Calu3 (cell line): Measurements from ENCODE around the gene STAG2. TPM values are rescaled to one million over a fixed set of nuclear protein-coding genes. Genes with fewer than 3 reads are reported as not detected.

Experiments
- BruUV-seq: library from RNA; stranded (reverse); fragments of 400-500 nt; replicated peaks from 2 replicates; lab custom pipeline; 2021; lab: Mats Ljungman, UMichigan
- CTCF ChIA-PET: fragments of 300-600 bp; sonication (Branson Sonifier 250); formaldehyde crosslinking; loops from one replicate; lab custom pipeline; 2022; ENCODE audit warnings: antibody characterized with exemption; lab: Charles Lee
- DNase-seq: peaks from one replicate; pipeline ENCODE4 v3.0.0; 2022
- H3K27ac Mint-ChIP-seq: one replicate; pipeline ENCODE4 v1.8.0; 2022; ENCODE audit warnings: mixed read lengths; ENCODE audit not compliant: unreplicated experiment
- H3K27me3 Mint-ChIP-seq: one replicate; pipeline ENCODE4 v1.8.0; 2022; ENCODE audit warnings: mixed read lengths; ENCODE audit not compliant: unreplicated experiment
- H3K36me3 Mint-ChIP-seq: one replicate; pipeline ENCODE4 v1.8.0; 2022; ENCODE audit warnings: mild to moderate bottlenecking, moderate library complexity, mixed read lengths; ENCODE audit not compliant: insufficient read depth, unreplicated experiment
- H3K4me1 Mint-ChIP-seq: one replicate; pipeline ENCODE4 v1.8.0; 2022; ENCODE audit warnings: mild to moderate bottlenecking, low read depth, mixed read lengths; ENCODE audit not compliant: unreplicated experiment
- H3K4me3 Mint-ChIP-seq: one replicate; pipeline ENCODE4 v1.8.0; 2022; ENCODE audit warnings: mild to moderate bottlenecking, low read depth, moderate library complexity, mixed read lengths; ENCODE audit not compliant: unreplicated experiment
- H3K9me3 Mint-ChIP-seq: one replicate; pipeline ENCODE4 v1.8.0; 2022; ENCODE audit warnings: low read depth, mixed read lengths; ENCODE audit not compliant: unreplicated experiment
- intact Hi-C: fragments of 100-400 bp; cut with micrococcal nuclease; formaldehyde crosslinking; loops from one replicate; pipeline ENCODE4 v1.10.0; 2022; ENCODE audit not compliant: unreplicated experiment
- total RNA-seq: library from RNA; stranded (reverse); gene quantifications from 2 replicates; pipeline ENCODE4 v1.2.3, GENCODE V29; 2022
- TF ChIP-seq, protein P1 (sequence below): fragments of 200-600 bp; IDR thresholded peaks from one replicate; pipeline ENCODE4 v1.8.0; 2022; ENCODE audit warnings: antibody characterized with exemption; ENCODE audit not compliant: unreplicated experiment

STAG2 gene
- total RNA-seq, 1 experiment from 2014 or later: 79.6 TPM

DNA sequence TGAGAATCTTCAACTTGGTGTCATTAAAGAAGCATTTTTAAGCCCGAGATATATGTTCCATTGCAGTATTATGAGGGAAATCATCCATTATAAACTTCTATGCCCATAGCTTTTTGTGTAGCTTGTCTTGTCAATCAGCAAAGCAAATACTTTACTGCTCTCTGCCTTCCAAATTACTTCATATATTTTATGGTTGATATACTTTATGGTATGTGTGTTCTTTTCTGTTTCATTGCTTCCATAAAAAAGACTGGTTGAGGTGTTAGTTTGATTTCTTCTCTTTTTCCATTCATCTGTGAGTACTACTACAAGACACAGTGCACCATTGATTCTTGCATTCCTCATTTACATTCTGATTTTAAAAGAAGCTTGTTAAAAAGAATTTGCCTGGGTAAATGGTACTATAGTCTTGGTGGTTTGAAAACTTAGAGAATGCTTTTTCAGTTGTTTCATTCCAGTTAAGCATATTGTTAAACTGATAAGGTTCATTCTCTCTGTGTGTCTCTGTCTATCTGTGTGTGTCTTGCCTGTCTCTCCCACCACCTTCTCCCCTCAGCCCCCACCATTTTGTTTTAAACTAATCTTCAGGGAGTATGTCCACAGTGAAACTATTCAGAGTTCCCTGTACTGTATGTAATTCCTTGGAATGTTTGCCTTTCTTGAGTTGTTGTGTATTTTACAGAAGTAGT is 27.1 kb downstream of the STAG2 start:
- no peak for DNase-seq
- H3K36me3 Mint-ChIP-seq: no peaks in the 10 kb centered on the region
- TF ChIP-seq, protein P1, sequence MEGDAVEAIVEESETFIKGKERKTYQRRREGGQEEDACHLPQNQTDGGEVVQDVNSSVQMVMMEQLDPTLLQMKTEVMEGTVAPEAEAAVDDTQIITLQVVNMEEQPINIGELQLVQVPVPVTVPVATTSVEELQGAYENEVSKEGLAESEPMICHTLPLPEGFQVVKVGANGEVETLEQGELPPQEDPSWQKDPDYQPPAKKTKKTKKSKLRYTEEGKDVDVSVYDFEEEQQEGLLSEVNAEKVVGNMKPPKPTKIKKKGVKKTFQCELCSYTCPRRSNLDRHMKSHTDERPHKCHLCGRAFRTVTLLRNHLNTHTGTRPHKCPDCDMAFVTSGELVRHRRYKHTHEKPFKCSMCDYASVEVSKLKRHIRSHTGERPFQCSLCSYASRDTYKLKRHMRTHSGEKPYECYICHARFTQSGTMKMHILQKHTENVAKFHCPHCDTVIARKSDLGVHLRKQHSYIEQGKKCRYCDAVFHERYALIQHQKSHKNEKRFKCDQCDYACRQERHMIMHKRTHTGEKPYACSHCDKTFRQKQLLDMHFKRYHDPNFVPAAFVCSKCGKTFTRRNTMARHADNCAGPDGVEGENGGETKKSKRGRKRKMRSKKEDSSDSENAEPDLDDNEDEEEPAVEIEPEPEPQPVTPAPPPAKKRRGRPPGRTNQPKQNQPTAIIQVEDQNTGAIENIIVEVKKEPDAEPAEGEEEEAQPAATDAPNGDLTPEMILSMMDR: no peak
- CTCF ChIA-PET: no interaction called here
- intact Hi-C loops: no loop called here
- H3K4me3 Mint-ChIP-seq: no peak overlapping the region
- H3K27ac Mint-ChIP-seq: no peak overlapping the region
- H3K9me3 Mint-ChIP-seq: no peaks in the 10 kb centered on the region
- H3K4me1 Mint-ChIP-seq: peaks cover 8% of the 10 kb centered on the region
- H3K27me3 Mint-ChIP-seq: no peaks in the 10 kb centered on the region
- no TSS peak for BruUV-seq

DNA sequence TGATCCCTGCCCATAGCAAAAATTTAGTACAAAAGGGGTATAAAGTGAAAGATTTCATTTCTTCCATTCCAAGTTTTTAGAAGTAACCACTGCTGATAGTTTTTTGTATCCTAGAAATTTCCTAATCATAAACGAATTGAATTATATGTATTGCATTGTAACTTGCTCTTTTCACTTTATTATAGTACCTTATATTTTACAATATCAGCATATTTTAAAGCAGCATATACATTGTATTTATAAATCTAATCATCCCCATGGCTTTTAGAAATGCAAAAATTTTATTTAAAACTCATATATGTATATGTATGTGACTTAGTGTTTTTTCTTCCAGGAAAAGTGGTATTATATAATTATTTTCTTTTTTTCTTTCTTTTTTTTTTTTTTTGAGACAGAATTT is 27.7 kb downstream of the STAG2 start:
- H3K36me3 Mint-ChIP-seq: no peaks in the 10 kb centered on the region
- peaks cover 8% of the 10 kb centered on the region for H3K4me1 Mint-ChIP-seq
- H3K9me3 Mint-ChIP-seq: no peaks in the 10 kb centered on the region
- intact Hi-C loops: no loop called here
- TF ChIP-seq, protein P1: no peak
- no peak for DNase-seq
- no peak overlapping the region for H3K27ac Mint-ChIP-seq
- no peak overlapping the region for H3K4me3 Mint-ChIP-seq
- CTCF ChIA-PET: no interaction called here
- BruUV-seq: no TSS peak
- no peaks in the 10 kb centered on the region for H3K27me3 Mint-ChIP-seq

DNA sequence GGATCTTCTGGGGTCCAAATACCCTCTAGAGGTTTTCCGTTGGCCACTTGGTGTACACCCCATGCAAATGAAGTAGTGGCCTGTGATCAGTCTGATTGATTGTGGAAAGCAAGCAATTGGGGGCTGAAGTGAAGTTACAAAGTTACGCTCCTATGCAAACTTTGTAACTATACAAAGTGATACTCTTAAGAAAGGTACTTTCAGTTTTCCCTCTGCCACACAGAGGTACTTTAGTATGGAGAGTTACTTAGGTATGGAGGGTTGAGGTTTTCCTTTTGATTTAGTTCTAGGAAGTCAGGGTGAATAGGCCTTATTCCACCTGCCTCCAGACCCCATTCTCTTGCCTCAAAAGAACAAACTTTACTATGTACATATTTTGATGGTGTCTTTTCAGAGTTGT is 28.7 kb downstream of the STAG2 start:
- Mint-ChIP-seq H3K4me1 (peaks cover 8% of the 10 kb centered on the region), H3K9me3 (no peaks in the 10 kb centered on the region), H3K4me3 (no peak overlapping the region), H3K27me3 (no peaks in the 10 kb centered on the region), H3K27ac (no peak overlapping the region), H3K36me3 (no peaks in the 10 kb centered on the region)
- CTCF ChIA-PET: interaction anchor here (0.6 kb wide), 1 partner anchor 539 kb away, joined by 5 read pairs; no protein-coding TSS in a partner anchor
- no peak for DNase-seq
- BruUV-seq: no TSS peak
- intact Hi-C loops: no loop called here
- TF ChIP-seq, protein P1: no peak

DNA sequence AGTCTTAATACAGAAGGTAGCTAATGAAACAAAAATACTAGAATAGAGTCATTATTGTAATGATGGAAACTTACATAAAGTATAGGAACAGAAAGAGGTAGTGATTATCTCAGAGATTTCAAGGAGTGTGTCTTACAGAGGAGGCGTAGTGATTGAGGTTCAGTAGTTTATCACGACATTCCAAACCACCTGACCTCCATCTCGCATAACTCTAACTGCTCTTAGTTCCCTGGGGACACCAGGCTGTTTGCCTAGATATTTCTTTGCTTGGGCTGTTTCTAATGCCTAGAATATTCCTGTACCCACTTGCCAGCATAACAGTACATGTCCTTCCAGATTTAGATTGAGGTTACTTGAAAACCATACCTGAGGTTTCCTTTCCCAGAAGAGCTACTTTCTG is 29.1 kb downstream of the STAG2 start:
- H3K27ac Mint-ChIP-seq: no peak overlapping the region
- TF ChIP-seq, protein P1: no peak
- no peaks in the 10 kb centered on the region for H3K27me3 Mint-ChIP-seq
- no TSS peak for BruUV-seq
- peaks cover 8% of the 10 kb centered on the region for H3K4me1 Mint-ChIP-seq
- intact Hi-C loops: no loop called here
- H3K9me3 Mint-ChIP-seq: no peaks in the 10 kb centered on the region
- no peak overlapping the region for H3K4me3 Mint-ChIP-seq
- H3K36me3 Mint-ChIP-seq: no peaks in the 10 kb centered on the region
- CTCF ChIA-PET: interaction anchor here (0.6 kb wide), 1 partner anchor 539 kb away, joined by 5 read pairs; no protein-coding TSS in a partner anchor
- no peak for DNase-seq
